ENCODE results near the gene NHLRC4. TPM values are rescaled to one million over a fixed set of nuclear protein-coding genes. Genes with fewer than 3 reads are reported as not detected.

The NHLRC4 gene
- total and polyA plus RNA-seq, 3 donors from 2014 or later: 3.0 to 4.5 (median 4.5) TPM

- no peak for DNase-seq
- H3K36me3 ChIP-seq (ENCODE audit: low read depth, missing control alignments): no peaks in the 10 kb centered on the region
- H3K9me3 ChIP-seq: no peaks in the 10 kb centered on the region
- intact Hi-C loops (cut with DNase I; ENCODE audit: low total_unique reads): no loop called here
- no peak for TF ChIP-seq CTCF (IDR thresholded peaks at IDR 0.05)
- TF ChIP-seq POLR2A (IDR thresholded peaks at IDR 0.05): no peak
- no peak overlapping the region for H3K4me3 ChIP-seq
- WGBS, 2 donors: 90 to 96% methylated on average over 15 to 16 of the region's 16 CpGs
- no peaks in the 10 kb centered on the region for H3K27me3 ChIP-seq
- peaks cover 30% of the 10 kb centered on the region for H3K4me1 ChIP-seq
- no peak overlapping the region for H3K27ac ChIP-seq
These were observed 35.2 kb upstream of the NHLRC4 start for GRCh38 chr16:531494-532125.

- no peak overlapping the region for H3K27ac ChIP-seq
- no peaks in the 10 kb centered on the region for H3K36me3 ChIP-seq (ENCODE audit: low read depth, missing control alignments)
- DNase-seq: peak; percentile 70
- intact Hi-C loops (cut with DNase I; ENCODE audit: low total_unique reads): no loop called here
- WGBS, 2 donors: 38 to 64% methylated on average over 13 to 27 of the region's 30 CpGs
- no peaks in the 10 kb centered on the region for H3K9me3 ChIP-seq
- H3K4me3 ChIP-seq: no peak overlapping the region
- peaks cover 28% of the 10 kb centered on the region for H3K4me1 ChIP-seq
- TF ChIP-seq CTCF (IDR thresholded peaks at IDR 0.05) (no peak), POLR2A (IDR thresholded peaks at IDR 0.05) (no peak)
- H3K27me3 ChIP-seq: no peaks in the 10 kb centered on the region
These were observed 33.2 kb upstream of the NHLRC4 start for GRCh38 chr16:533391-534123.

GRCh38 chr16:534135-534534 lies 32.7 kb upstream of the NHLRC4 start:
- DNase-seq: no peak
- TF ChIP-seq POLR2A (IDR thresholded peaks at IDR 0.05): no peak
- TF ChIP-seq CTCF (IDR thresholded peaks at IDR 0.05): no peak
- WGBS, 2 donors: 63 to 87% methylated on average over 11 to 21 of the region's 21 CpGs

GRCh38 chr16:534856-535445 lies 31.9 kb upstream of the NHLRC4 start:
- intact Hi-C loops (cut with DNase I; ENCODE audit: low total_unique reads): no loop called here
- Histone ChIP-seq H3K27me3 (no peaks in the 10 kb centered on the region), H3K9me3 (no peaks in the 10 kb centered on the region), H3K4me3 (no peak overlapping the region), H3K4me1 (peaks cover 18% of the 10 kb centered on the region), H3K36me3 (ENCODE audit: low read depth, missing control alignments) (no peaks in the 10 kb centered on the region), H3K27ac (no peak overlapping the region)
- no peak for DNase-seq
- 94 to 100% methylated on average over 9 to 26 of the region's 27 CpGs for WGBS, 2 donors
- TF ChIP-seq CTCF (IDR thresholded peaks at IDR 0.05) (no peak), POLR2A (IDR thresholded peaks at IDR 0.05) (no peak)

More at GRCh38 chr16:534135-534534, 32.7 kb upstream of the NHLRC4 start:
- Histone ChIP-seq H3K36me3 (ENCODE audit: low read depth, missing control alignments) (no peaks in the 10 kb centered on the region), H3K4me1 (peaks cover 22% of the 10 kb centered on the region), H3K27me3 (no peaks in the 10 kb centered on the region), H3K4me3 (no peak overlapping the region), H3K9me3 (no peaks in the 10 kb centered on the region), H3K27ac (no peak overlapping the region)
- intact Hi-C loops (cut with DNase I; ENCODE audit: low total_unique reads): no loop called here
